T-helper 9 cell (primary cell): ENCODE data around the gene TRPV5.

ENCODE experiments used
- DNase-seq: peaks from one replicate; pipeline ENCODE4 v3.0.0-alpha.2; 2020

The TRPV5 gene

DNA sequence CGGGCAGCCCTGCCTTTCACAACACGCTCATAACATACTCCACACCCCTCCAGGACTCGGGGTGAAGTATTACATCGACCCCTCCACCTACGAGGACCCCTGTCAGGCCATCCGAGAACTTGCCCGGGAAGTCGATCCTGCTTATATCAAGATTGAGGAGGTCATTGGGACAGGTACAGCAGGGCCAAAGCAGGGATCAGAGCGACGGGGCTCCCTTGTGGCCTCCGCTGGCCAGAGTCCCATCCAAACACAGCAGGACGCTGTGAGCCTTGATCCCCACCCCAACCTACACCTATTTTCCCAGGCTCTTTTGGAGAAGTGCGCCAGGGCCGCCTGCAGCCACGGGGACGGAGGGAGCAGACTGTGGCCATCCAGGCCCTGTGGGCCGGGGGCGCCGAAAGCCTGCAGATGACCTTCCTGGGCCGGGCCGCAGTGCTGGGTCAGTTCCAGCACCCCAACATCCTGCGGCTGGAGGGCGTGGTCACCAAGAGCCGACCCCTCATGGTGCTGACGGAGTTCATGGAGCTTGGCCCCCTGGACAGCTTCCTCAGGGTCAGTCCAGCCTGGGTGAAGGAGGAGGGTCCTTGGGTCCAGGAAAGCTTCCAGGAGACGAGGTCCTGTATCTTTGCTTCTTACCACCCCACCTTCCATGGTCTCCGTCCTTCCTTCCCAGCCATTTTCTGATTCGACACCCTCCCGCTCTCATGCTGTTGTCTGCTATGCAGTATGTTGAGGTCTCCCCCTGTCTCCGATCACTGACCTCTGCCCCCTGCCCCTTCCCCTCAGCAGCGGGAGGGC lies 65.2 kb downstream of the TRPV5 start:
- DNase-seq = no peak

DNA sequence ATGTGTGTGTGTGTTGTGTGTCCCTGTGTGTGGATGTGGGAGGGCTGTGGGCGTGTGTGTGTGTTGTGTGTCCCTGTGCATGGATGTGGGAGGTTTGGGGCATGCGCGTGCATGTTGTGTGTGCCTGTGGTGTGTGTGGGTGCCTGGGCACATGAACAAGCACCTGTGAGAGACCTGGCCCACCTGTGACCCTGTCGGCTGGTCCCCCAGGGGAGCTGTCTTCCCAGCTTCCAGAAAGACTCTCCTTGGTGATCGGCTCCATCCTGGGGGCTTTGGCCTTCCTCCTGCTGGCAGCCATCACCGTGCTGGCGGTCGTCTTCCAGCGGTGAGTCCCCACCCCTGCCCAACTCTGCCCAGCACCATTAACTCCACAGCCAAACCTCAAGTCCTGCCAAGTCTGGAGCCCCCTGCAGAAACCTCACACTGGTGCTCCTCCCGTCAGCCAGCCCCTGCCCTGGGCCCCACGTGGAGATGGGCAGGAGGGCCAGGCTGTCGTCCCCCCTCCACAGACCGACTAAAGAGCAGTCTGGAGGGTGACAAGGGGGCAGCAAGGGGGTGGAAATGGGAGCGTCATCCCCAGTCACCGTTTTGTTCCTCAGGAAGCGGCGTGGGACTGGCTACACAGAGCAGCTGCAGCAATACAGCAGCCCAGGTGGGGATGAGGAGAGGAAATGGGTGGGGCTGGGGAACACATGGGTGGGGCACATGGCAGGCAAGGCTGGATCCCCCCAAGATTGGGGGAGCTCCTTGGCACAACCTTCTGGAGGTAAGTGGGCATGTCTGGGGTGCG lies 66.0 kb downstream of the TRPV5 start:
- DNase-seq = no peak

DNA sequence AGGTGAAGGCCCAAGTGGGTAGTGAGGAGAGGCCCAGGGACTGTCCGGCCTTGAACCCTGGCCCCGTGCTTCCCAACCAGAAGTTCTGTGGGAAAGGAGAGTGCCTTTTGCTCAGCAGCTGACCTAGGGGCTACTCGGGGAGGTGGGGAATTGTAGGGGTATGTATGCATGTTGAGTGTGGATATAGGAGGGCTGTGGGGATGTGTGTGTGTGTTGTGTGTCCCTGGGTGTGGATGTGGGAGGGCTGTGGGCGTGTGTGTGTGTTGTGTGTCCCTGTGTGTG lies 66.5 kb downstream of the TRPV5 start:
- DNase-seq = no peak

DNA sequence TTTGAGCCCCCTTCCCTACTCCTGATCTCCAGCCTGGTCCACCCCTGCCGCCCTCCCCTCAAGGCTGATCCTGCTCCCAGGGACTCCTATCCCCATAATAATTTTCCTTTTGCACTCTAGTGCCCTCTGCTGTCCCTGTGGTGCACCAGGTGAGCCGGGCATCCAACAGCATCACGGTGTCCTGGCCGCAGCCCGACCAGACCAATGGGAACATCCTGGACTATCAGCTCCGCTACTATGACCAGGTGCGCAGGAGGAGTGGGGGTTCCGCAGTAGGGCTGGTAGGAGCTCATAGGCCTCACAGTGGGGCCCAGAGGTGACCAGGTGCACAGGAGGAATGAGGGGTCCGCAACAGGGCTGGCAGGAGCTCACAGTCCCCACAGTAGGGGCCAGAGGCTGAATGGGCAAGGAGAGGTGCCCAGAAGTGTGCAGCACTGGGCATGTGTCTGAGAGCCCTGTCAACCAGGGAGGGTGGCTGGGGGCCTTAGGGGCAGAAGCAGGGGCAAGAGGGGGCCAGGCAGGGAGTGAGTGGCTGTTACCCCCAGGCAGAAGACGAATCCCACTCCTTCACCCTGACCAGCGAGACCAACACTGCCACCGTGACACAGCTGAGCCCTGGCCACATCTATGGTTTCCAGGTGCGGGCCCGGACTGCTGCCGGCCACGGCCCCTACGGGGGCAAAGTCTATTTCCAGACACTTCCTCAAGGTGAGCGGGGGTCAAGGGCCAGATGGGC lies 67.0 kb downstream of the TRPV5 start:
- no peak for DNase-seq

DNA sequence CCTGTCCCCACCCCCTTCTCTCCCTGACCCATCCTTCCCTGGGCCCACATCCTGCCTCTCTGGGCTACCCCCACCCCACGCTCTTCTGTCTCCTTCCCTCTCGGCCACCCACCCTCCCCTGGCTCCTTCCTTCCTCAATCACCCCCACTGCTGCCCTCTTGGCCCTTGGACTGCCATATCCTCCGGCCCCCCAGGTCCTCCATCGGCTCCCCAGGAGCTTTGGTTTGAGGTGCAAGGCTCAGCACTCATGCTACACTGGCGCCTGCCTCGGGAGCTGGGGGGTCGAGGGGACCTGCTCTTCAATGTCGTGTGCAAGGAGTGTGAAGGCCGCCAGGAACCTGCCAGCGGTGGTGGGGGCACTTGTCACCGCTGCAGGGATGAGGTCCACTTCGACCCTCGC lies 67.8 kb downstream of the TRPV5 start:
- DNase-seq = no peak

DNA sequence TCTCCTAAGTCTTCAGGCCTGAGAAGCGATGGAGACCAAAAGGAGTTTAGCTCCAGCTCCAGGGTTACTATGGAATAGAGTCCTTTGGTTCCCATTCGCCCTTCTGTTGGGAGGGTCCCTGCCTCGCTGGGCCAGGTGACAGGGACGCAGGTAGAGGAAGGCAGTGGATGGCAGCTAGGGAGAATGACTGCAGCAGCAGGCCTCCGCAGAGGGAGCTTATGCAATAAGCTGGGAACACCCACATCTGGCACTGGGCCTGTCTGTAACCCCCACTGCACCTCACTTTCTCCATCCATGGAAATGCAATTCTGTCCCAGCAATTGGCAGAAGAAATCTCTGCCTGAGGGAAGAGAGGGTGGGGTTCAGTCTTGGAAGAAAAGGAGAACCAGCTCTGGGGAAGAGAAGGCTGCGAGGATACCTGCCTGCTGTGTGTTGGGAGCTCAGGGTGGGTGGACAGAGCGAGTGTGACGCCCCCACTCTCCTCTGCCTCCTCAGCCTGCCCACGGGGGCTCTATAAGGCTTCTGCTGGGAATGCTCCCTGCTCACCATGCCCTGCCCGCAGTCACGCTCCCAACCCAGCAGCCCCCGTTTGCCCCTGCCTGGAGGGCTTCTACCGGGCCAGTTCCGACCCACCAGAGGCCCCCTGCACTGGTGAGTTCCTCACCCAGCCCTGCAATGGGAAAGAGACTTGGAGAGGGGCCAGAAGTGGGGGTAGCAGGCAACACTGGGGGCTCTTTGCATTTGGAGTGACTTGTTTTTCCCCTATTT lies 68.4 kb downstream of the TRPV5 start:
- no peak for DNase-seq

DNA sequence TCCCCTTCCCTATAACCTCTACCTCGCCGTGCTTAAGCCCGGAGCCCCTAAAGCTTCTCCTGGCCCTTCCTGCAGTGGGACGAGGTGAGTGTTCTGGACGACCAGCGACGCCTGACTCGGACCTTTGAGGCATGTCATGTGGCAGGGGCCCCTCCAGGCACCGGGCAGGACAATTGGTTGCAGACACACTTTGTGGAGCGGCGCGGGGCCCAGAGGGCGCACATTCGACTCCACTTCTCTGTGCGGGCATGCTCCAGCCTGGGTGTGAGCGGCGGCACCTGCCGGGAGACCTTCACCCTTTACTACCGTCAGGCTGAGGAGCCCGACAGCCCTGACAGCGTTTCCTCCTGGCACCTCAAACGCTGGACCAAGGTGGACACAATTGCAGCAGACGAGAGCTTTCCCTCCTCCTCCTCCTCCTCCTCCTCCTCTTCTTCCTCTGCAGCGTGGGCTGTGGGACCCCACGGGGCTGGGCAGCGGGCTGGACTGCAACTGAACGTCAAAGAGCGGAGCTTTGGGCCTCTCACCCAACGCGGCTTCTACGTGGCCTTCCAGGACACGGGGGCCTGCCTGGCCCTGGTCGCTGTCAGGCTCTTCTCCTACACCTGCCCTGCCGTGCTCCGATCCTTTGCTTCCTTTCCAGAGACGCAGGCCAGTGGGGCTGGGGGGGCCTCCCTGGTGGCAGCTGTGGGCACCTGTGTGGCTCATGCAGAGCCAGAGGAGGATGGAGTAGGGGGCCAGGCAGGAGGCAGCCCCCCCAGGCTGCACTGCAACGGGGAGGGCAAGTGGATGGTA lies 69.5 kb downstream of the TRPV5 start:
- no peak for DNase-seq

DNA sequence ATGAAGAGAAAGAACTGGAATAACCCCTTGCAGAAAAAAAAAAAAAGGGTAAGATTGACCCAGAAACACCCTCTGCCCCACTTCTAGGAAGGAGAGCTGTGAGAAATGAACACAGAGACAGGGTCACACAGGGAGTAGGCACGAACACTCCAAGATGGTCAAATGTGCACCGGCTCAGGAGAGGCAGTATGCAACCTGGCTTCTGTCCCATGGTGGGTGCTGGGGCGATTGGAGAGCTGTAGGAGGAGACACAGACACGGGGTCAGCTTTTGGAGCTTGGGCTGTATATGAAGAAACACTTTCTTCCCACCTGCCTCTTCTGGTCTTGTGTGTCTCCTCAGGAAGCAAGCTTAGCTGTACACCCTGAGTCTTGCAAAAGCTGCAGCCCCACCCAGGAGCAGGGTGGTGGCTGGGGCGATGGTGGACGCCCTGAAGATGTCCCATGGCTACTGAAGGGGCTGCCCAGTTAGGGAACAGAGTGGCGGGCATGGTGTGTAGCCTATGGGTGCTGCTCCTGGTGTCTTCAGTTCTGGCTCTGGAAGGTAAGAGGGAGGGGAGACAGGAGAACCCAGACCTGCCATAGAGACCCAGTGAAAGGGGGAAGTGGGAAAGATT lies 70.7 kb downstream of the TRPV5 start:
- DNase-seq = no peak

DNA sequence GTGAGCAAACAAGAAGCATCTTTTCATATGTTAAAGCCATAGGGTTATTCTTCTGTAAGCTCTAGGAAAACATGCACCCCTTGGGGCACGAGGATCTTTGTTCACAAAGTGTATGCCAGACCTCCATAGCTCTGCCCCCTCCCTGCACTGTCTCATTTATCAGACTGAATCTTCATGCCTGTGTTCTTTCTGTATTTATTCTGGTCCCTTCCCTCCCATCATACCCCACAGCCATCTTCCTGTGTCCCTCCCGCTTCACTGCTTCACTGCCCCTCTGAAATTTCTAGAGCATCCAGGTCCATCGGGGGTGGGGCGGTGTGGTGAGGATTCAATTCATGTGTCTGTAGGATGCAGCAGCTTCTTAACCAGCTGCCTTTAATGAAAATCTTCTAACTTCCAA lies 71.2 kb downstream of the TRPV5 start:
- no peak for DNase-seq

DNA sequence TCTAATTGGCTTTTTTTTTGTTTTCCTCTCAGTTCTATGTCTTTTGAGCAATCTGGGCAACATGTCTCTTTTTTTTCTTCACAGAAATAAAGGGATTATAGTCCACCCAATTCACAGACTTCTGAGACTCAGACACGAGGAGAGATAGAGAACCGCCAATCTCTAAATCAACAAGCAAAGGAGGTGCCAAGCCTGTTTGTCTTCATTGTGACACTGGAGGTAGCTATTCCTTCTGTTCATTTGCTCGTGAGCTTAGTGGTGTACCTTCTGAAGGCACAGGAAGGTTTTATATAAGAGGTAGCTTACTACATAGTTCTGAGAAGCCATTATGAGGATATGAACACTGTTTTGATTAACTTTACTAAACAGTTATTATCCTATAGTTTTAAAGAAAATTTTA lies 72.6 kb downstream of the TRPV5 start:
- no peak for DNase-seq

DNA sequence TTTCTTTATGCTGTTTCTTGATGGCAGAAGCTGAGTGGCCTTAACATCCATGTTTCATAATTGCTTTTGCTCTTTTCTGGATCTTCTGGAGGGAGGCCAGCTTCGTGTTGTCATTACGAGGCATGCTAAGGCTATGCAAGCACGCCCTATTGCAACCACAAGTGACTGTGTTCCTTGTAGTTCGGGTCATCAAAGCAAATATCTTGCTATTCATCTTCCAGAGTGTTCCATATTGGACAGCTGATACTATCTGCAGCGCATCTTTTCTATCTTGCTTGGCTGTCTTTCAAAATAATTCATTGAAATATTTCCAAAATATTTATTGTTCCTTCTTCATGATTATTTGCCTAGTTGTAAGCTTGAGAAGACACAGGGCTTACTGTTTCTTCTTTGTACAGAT lies 73.7 kb downstream of the TRPV5 start:
- no peak for DNase-seq

DNA sequence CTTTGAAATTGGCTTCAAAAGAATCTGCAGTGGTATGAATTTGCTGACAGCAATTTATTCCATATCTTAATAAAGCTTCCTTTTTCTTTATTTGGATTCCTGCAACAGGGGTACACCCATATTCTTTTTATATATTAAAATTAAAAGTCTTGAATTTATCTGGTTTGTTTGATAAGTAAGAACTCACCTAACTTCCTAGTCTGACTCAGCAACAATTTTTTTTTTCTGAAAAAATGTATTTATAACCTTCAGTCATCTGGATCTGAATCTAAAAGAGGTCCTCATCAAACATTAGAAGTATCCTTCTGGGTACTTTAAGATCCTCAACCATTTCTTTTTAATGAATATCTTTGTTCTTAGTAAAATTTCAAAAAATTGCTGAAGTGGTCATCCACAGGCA lies 74.1 kb downstream of the TRPV5 start:
- DNase-seq = no peak
